Right lobe of liver (tissue), 4 donors: ENCODE results near the gene RGS11.

Experiments
- POLR2A ChIP-seq: fragments of 450-650 bp; IDR thresholded peaks from one replicate; pipeline ENCODE4 v1.6.1; 2017; ENCODE audit warnings: antibody characterized with exemption, mild to moderate bottlenecking
- TF ChIP-seq, protein P1 (sequence below), 4 donors: fragments of 200-600 bp in 3 of 4; fragments of 450-650 bp in 1 of 4; IDR thresholded peaks; one replicate each; pipeline versions ENCODE4 v1.5.1 to v1.8.0; 2016 to 2022; ENCODE audit warnings: antibody characterized with exemption in 4 of 4, mild to moderate bottlenecking in 2 of 4
- donor health status: DM: no; HTN: no; CAD: no.
- donor health status: DM: no; HTN: no; CAD: no.
- donor health status: DM: no; HTN: yes; CAD: no.

- TF ChIP-seq, protein P1, sequence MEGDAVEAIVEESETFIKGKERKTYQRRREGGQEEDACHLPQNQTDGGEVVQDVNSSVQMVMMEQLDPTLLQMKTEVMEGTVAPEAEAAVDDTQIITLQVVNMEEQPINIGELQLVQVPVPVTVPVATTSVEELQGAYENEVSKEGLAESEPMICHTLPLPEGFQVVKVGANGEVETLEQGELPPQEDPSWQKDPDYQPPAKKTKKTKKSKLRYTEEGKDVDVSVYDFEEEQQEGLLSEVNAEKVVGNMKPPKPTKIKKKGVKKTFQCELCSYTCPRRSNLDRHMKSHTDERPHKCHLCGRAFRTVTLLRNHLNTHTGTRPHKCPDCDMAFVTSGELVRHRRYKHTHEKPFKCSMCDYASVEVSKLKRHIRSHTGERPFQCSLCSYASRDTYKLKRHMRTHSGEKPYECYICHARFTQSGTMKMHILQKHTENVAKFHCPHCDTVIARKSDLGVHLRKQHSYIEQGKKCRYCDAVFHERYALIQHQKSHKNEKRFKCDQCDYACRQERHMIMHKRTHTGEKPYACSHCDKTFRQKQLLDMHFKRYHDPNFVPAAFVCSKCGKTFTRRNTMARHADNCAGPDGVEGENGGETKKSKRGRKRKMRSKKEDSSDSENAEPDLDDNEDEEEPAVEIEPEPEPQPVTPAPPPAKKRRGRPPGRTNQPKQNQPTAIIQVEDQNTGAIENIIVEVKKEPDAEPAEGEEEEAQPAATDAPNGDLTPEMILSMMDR (IDR thresholded peaks at IDR 0.05), result peak in 1 of 4 donors; percentile 4
- no peak for TF ChIP-seq POLR2A
These were observed 42.9 kb upstream of the RGS11 start for GRCh38 chr16:318628-319027.
